SKM-1 (cell line): Measurements from ENCODE around the gene SLC25A24.
A peak's percentile ranks its signal among the peaks of the same experiment; 100 is the strongest.
"Not testable (repeated sequence)": the region's sequence is repeated elsewhere in the genome, so short reads cannot be mapped to it uniquely, and the experiment has no call there.

Experiments used
- DNase-seq: peaks from one replicate; lab custom pipeline; 2025; ENCODE audit not compliant: unreplicated experiment; lab: John Stamatoyannopoulos, UW

The SLC25A24 gene

GRCh38 chr1:108199781-108200686 is at the start of gene SLC25A24:
SLC25A24 (minus strand) TSS chr1:108200343; CDS start chr1:108200138, 205 bp downstream.
- peak; percentile 45 for DNase-seq

- DNase-seq: not testable (repeated sequence)
Observed at GRCh38 chr1:108243976-108244375, 43.8 kb upstream of the SLC25A24 start, which contains the start of gene NBPF4. NBPF4 (minus strand) TSS chr1:108244076; CDS start chr1:108243761, 315 bp downstream.

GRCh38 chr1:108239426-108239825 is 39.3 kb upstream of the SLC25A24 start:
- DNase-seq: not testable (repeated sequence)

- DNase-seq: not testable (repeated sequence)
Observed at GRCh38 chr1:108235308-108235707, 35.2 kb upstream of the SLC25A24 start.

- not testable (repeated sequence) for DNase-seq
Observed at GRCh38 chr1:108232183-108232582, 32.0 kb upstream of the SLC25A24 start.

GRCh38 chr1:108229976-108230375 is 29.8 kb upstream of the SLC25A24 start:
- not testable (repeated sequence) for DNase-seq

GRCh38 chr1:108227772-108228171 is 27.6 kb upstream of the SLC25A24 start:
- DNase-seq: not testable (repeated sequence)

GRCh38 chr1:108226855-108227254 is 26.7 kb upstream of the SLC25A24 start:
- not testable (repeated sequence) for DNase-seq

- DNase-seq: not testable (repeated sequence)
Observed at GRCh38 chr1:108223226-108223625, 23.1 kb upstream of the SLC25A24 start.

- DNase-seq: not testable (repeated sequence)
Observed at GRCh38 chr1:108217515-108218174, 17.5 kb upstream of the SLC25A24 start.

GRCh38 chr1:108217007-108217406 is 16.9 kb upstream of the SLC25A24 start:
- DNase-seq: not testable (repeated sequence)

GRCh38 chr1:108216028-108216890 is 16.1 kb upstream of the SLC25A24 start:
- not testable (repeated sequence) for DNase-seq

GRCh38 chr1:108214641-108215465 is 14.7 kb upstream of the SLC25A24 start:
- not testable (repeated sequence) for DNase-seq

- DNase-seq: no peak
Observed at GRCh38 chr1:108211014-108211413, 10.9 kb upstream of the SLC25A24 start.

GRCh38 chr1:108209456-108210108 is 9.4 kb upstream of the SLC25A24 start:
- DNase-seq: no peak

GRCh38 chr1:108208724-108209446 is 8.7 kb upstream of the SLC25A24 start:
- DNase-seq: no peak

GRCh38 chr1:108203582-108203981 is 3.4 kb upstream of the SLC25A24 start:
- DNase-seq: not testable (repeated sequence)

- DNase-seq: no peak
Observed at GRCh38 chr1:108201687-108202086, 1.5 kb upstream of the SLC25A24 start.

- no peak for DNase-seq
Observed at GRCh38 chr1:108200687-108201051, 526 bp upstream of the SLC25A24 start.
